ENCODE measurements around the gene BMP8B. TPM values are rescaled to one million over a fixed set of nuclear protein-coding genes. Genes with fewer than 3 reads are reported as not detected.

Gene BMP8B
- total and polyA plus RNA-seq, 8 donors = 1.0 to 2.8 (median 1.8) TPM

- ATAC-seq (no peak), DNase-seq (no peak)
- H3K36me3 ChIP-seq = no peaks in the 10 kb centered on the region
- no peak overlapping the region for H3K27ac ChIP-seq
- H3K4me3 ChIP-seq = no peak overlapping the region
- H3K4me1 ChIP-seq = no peaks in the 10 kb centered on the region
- H3K9me3 ChIP-seq = no peaks in the 10 kb centered on the region
- H3K27me3 ChIP-seq = peaks cover 0 to 35% of the 10 kb centered on the region in 2 donors
- TF ChIP-seq, protein P1, sequence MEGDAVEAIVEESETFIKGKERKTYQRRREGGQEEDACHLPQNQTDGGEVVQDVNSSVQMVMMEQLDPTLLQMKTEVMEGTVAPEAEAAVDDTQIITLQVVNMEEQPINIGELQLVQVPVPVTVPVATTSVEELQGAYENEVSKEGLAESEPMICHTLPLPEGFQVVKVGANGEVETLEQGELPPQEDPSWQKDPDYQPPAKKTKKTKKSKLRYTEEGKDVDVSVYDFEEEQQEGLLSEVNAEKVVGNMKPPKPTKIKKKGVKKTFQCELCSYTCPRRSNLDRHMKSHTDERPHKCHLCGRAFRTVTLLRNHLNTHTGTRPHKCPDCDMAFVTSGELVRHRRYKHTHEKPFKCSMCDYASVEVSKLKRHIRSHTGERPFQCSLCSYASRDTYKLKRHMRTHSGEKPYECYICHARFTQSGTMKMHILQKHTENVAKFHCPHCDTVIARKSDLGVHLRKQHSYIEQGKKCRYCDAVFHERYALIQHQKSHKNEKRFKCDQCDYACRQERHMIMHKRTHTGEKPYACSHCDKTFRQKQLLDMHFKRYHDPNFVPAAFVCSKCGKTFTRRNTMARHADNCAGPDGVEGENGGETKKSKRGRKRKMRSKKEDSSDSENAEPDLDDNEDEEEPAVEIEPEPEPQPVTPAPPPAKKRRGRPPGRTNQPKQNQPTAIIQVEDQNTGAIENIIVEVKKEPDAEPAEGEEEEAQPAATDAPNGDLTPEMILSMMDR (IDR thresholded peaks at IDR 0.05) = no peak
- intact Hi-C loops (cut with DNase I) = loop anchor here in 1 of 2 donors (5.0 kb wide), 1 partner anchor 116 kb away; no protein-coding TSS in a partner anchor
Measured at GRCh38 chr1:39717809-39718208, 70.9 kb downstream of the BMP8B start.

GRCh38 chr1:39713557-39713956 lies 75.1 kb downstream of the BMP8B start:
- DNase-seq (no peak), ATAC-seq (no peak)
- intact Hi-C loops (cut with DNase I) = no loop called here
- Histone ChIP-seq H3K4me3 (no peak overlapping the region), H3K4me1 (no peaks in the 10 kb centered on the region), H3K9me3 (no peaks in the 10 kb centered on the region), H3K27ac (no peak overlapping the region), H3K36me3 (no peaks in the 10 kb centered on the region), H3K27me3 (peaks cover 0 to 40% of the 10 kb centered on the region in 2 donors)
- TF ChIP-seq, protein P1 (IDR thresholded peaks at IDR 0.05) = no peak

DNA sequence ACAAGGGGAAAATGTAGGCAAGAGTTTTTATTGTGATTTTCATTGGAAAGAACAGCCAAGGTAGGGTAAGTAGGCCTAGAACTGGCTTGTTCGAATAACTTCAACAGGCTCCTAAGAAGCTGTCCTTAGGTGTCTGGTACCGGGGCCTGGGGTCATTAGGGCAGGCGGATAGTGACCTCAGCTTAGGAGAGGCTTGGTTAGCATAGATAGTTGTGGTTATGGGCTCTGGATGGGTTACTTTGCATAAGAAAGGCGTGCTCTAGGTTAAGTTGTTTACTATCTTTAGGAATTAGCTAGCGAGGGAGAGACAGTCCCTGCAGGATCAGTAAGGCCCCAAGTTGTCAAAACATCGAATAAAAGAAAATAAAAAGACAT lies 76.7 kb downstream of the BMP8B start:
- no peak for DNase-seq
- Histone ChIP-seq H3K9me3 (no peaks in the 10 kb centered on the region), H3K27me3 (peaks cover 0 to 28% of the 10 kb centered on the region in 2 donors), H3K4me3 (no peak overlapping the region), H3K36me3 (no peaks in the 10 kb centered on the region), H3K4me1 (no peaks in the 10 kb centered on the region), H3K27ac (no peak overlapping the region)
- TF ChIP-seq, protein P1 (IDR thresholded peaks at IDR 0.05) = no peak
- intact Hi-C loops (cut with DNase I) = no loop called here
- ATAC-seq = no peak

DNA sequence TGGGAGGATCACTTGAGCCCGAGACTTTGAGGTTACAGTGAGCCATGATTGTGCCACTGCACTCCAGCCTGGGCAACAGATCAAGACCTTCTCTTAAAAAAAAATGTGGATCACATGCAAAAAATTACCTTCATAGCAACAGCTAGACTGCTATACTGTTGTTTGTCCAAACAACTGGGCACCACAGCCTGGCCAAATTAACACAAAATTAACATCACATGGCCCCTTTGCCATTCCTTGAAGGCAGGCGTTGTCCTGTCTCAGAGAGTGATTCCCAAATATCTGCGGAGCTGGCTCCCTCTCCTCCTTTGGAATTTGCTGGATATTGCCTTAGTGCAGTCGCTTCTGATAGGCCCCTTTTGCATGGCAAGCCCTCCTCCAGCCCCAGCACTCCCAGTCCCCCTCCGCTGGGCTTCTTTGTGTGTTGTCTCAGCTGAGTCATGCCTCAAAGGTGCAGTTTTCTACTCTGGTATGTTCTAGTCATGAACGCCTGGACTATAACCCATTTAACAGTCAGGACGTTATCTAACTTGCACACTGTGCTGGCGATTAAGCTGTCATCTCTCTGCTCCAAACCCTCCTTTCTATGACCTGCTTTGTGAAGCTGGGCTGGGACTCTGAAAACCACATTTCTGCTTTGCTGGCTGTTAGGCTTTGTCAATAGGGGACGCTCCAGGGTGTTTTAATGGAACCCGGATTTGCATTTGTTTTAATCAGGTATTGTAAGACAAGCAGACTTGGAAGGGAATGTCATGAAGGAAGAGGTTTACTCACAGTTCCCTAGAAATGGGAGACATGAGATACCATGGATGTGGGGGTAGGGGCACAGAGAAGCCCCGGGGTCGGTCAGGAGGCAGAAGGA lies 77.3 kb downstream of the BMP8B start:
- no peak for DNase-seq
- intact Hi-C loops (cut with DNase I) = no loop called here
- ATAC-seq = no peak

GRCh38 chr1:39707506-39707905 lies 81.2 kb downstream of the BMP8B start:
- H3K4me1 ChIP-seq = no peaks in the 10 kb centered on the region
- no peak overlapping the region for H3K4me3 ChIP-seq
- intact Hi-C loops (cut with DNase I) = no loop called here
- DNase-seq (no peak), ATAC-seq (no peak)
- H3K9me3 ChIP-seq = no peaks in the 10 kb centered on the region
- H3K36me3 ChIP-seq = no peaks in the 10 kb centered on the region
- no peak overlapping the region for H3K27ac ChIP-seq
- peaks cover 0 to 7% of the 10 kb centered on the region in 2 donors for H3K27me3 ChIP-seq
- TF ChIP-seq, protein P1 (IDR thresholded peaks at IDR 0.05) = no peak

More for the DNA sequence above, 77.3 kb downstream of the BMP8B start:
- no peaks in the 10 kb centered on the region for H3K9me3 ChIP-seq
- H3K4me1 ChIP-seq = no peaks in the 10 kb centered on the region
- peaks cover 0 to 25% of the 10 kb centered on the region in 2 donors for H3K27me3 ChIP-seq
- no peak overlapping the region for H3K27ac ChIP-seq
- H3K4me3 ChIP-seq = no peak overlapping the region
- H3K36me3 ChIP-seq = no peaks in the 10 kb centered on the region
- TF ChIP-seq, protein P1 (IDR thresholded peaks at IDR 0.05) = no peak

Other genes with a start within 250 kb of the BMP8B start
- gene PABPC4, start 212.1 kb downstream of the BMP8B start, total RNA-seq = 100 to 1,000 TPM; 226 to 232 TPM
- gene PABPC4, start 212.1 kb downstream of the BMP8B start, polyA plus RNA-seq (ENCODE audit: insufficient read length in 6 of 6) = 100 to 1,000 TPM; 183 to 224 (median 199) TPM
- 10 to 100 TPM; 12.6 to 16.0 TPM for gene HEYL, start 149.2 kb downstream of the BMP8B start, total RNA-seq
- 10 to 100 TPM; 29.2 to 42.8 (median 31.7) TPM for gene HEYL, start 149.2 kb downstream of the BMP8B start, polyA plus RNA-seq (ENCODE audit: insufficient read length in 6 of 6)
- gene NT5C1A, start 116.8 kb downstream of the BMP8B start, total RNA-seq = 1 to 10 TPM in 1 of 2 donors, under 1 TPM in 1; 0.42 to 8.9 TPM
- under 1 TPM in 3 of 6 donors, not detected in 3; 0.21 to 0.24 (median 0.24) TPM for gene NT5C1A, start 116.8 kb downstream of the BMP8B start, polyA plus RNA-seq (ENCODE audit: insufficient read length in 6 of 6)
- 1 to 10 TPM in 1 of 2 donors, under 1 TPM in 1; 0.31 to 1.9 TPM for gene HPCAL4, start 97.4 kb downstream of the BMP8B start, total RNA-seq
- gene HPCAL4, start 97.4 kb downstream of the BMP8B start, polyA plus RNA-seq (ENCODE audit: insufficient read length in 6 of 6) = under 1 TPM; 0.04 to 0.23 (median 0.14) TPM
- gene PPIE, start 50.0 kb downstream of the BMP8B start, total RNA-seq = 10 to 100 TPM; 34.2 to 36.3 TPM
- 10 to 100 TPM; 66.4 to 74.9 (median 69.3) TPM for gene PPIE, start 50.0 kb downstream of the BMP8B start, polyA plus RNA-seq (ENCODE audit: insufficient read length in 6 of 6)
- under 1 TPM; 0.55 to 0.82 TPM for gene OXCT2, start 17.5 kb downstream of the BMP8B start, total RNA-seq
- gene OXCT2, start 17.5 kb downstream of the BMP8B start, polyA plus RNA-seq (ENCODE audit: insufficient read length in 6 of 6) = under 1 TPM in 5 of 6 donors, not detected in 1; 0.15 to 0.58 (median 0.26) TPM
- 10 to 100 TPM; 10.5 to 13.1 TPM for gene TRIT1, start 94.6 kb upstream of the BMP8B start, total RNA-seq
- gene TRIT1, start 94.6 kb upstream of the BMP8B start, polyA plus RNA-seq (ENCODE audit: insufficient read length in 6 of 6) = 10 to 100 TPM; 36.3 to 51.4 (median 38.8) TPM
- gene MYCL, start 113.1 kb upstream of the BMP8B start, total RNA-seq = 1 to 10 TPM; 2.7 to 4.3 TPM
- gene MYCL, start 113.1 kb upstream of the BMP8B start, polyA plus RNA-seq (ENCODE audit: insufficient read length in 6 of 6) = 10 to 100 TPM in 5 of 6 donors, 1 to 10 TPM in 1; 8.1 to 12.9 (median 11.9) TPM
- gene MFSD2A, start 166.3 kb upstream of the BMP8B start, total RNA-seq = 100 to 1,000 TPM in 1 of 2 donors, 10 to 100 TPM in 1; 98.0 to 114 TPM
- gene MFSD2A, start 166.3 kb upstream of the BMP8B start, polyA plus RNA-seq (ENCODE audit: insufficient read length in 6 of 6) = 100 to 1,000 TPM in 5 of 6 donors, 10 to 100 TPM in 1; 56.3 to 214 (median 173) TPM

Data from left lung (tissue), 10 donors.